CD4-positive, alpha-beta T cell treated with Interleukin-12 subunit alpha and Interleukin-12 subunit beta, for 1 hour (primary cell): ENCODE results near the gene AKT3.
"Not testable (repeated sequence)": the region's sequence is repeated elsewhere in the genome, so short reads cannot be mapped to it uniquely, and the experiment has no call there.

Source experiments
- DNase-seq: peaks from one replicate; pipeline ENCODE4 v3.0.0-alpha.2; 2020

The AKT3 gene

DNA sequence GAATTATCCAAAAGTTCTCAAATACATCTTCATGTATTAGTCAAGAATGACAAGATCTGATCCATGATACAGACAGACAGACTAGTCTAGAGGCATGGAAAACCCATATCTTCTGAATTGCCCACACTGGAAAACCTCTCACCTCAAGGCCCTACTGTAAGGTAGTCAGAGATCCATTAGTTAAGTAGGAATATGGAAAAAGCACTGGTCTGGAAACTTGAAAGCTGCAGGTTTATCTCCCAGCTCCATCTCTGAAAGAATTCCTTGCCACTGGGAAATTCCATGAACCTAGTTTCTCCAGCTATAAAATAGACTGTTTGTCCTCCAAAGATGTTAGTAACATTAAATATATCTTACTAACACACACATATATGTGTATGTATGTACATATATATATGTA lies 169.2 kb downstream of the AKT3 start:
- DNase-seq: no peak

DNA sequence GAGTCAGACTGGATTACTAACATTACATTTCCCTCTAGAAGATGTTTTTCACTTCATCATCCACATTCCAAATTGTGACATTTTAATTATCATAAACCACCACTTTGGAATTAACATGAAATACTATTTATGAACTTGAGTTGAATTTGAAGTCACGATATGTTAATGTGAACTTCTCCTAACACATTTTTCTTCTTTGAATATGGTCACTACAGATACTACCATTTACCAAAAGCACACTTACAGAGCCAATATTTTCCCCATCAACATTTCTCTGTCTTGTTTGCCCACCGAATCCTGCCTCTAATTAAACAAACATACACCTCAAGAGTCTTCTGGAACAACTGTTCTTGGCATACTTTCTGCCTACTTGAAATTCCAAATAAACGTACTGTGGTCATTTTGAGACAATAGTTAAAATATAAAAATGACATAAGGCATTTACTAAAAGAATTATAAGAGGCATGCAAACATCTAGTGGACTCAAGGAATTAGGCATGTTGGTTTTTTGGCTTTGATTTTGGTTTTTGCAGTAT lies 177.4 kb downstream of the AKT3 start:
- no peak for DNase-seq

DNA sequence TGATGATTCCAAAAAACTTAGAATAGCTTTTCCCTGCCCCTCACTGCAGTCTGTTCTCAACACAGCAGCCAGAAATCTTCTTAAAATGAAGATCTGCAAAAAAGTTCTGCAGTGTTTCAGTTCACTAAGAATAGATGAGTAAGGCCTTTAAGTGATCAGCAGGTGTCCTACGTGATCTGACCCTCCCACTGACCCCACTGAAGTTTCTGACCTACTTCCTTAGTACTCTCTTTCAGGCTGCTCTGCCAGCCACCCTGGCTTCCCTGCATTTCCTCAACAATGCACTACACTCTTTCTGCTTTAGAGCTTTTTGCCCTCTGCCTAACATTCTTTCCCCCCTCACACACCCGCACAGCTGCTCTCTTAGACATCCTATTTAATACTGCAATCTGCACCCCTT lies 182.5 kb downstream of the AKT3 start:
- no peak for DNase-seq

DNA sequence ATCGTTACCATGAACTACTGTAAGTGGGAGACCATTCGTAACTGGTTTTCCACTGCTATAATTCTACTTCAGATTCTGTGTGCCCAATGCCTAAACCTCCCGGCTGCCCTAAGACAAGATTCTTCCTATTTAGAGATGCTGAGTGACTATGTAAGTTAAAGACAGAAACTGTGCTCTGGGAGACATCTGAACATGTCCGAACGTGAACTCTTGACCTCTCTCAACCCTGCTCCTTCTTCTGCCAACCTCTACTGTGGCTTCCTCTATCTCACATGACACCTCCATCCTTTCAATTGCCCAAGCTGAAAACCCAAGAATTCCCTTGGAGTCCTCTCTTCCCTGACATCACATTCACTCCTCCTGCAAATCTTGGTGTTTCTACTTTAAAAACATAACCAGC lies 182.9 kb downstream of the AKT3 start:
- no peak for DNase-seq

DNA sequence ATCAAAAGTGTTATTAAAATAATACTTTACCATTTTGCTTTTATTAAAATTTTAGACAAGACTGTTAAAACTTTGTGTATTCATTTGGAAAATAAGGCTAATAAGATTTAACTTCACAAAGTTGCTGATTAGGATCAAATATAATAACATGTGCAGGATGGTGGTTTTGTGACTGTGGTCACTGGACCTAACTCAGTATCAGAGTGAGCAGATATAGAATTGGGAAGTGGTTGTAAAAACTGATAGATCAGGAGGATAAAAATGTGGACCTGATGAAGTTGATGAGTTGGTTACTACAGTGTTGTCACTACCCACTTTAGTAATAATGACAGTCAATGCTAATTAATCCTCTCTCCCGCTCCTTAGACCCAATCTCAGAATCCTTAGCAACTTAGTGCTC lies 186.4 kb downstream of the AKT3 start:
- no peak for DNase-seq

DNA sequence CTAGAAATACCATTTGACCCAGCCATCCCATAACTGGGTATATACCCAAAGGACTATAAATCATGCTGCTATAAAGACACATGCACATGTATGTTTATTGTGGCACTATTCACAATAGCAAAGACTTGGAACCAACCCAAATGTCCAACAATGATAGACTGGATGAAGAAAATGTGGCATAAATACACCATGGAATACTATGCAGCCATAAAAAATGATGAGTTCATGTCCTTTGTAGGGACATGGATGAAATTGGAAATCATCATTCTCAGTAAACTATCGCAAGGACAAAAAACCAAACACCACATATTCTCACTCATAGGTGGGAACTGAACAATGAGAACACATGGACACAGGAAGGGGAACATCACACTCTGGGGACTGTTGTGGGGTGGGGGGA lies 187.9 kb downstream of the AKT3 start:
- not testable (repeated sequence) for DNase-seq

DNA sequence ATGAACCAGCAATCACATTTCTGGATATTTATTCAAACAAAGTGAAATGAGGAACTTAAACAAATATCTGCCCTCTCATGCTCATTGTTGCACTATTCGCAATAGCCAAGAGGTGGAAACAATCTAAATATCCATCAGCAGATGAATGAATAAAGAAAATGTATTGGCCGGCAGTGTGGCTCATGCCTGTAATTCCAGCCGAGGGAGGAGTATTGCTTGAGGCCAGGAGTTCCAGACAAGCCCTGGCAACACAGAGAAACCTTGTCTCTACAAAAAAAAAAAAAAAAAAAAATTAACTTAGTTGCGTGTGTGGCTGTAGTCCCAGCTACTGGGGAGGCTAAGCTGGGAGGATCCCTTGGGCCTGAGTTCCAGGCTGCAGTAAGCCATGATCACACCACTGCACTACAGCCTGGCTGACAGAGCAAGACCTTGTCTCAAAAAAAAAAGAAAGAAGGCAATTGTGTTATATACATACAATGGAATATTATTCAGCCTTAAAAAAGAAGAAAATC lies 191.4 kb downstream of the AKT3 start:
- no peak for DNase-seq

DNA sequence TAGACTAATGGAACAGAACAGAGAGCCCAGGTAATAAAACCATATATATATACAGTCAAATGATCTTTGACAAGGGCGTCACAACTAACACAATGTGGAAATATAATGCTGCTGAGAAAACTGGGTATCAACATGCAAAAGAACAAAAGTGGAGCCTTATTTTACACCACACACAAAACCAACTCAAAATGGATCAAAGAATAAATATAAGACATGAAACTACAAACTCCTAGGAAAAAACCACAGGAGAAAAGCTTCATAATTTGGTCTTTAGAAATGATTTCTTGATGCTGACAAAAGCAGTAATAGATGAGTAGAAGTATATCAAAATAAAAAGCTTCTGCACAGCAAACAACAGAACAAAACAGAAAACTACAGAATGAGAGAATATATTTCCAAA lies 192.2 kb downstream of the AKT3 start:
- DNase-seq: no peak

DNA sequence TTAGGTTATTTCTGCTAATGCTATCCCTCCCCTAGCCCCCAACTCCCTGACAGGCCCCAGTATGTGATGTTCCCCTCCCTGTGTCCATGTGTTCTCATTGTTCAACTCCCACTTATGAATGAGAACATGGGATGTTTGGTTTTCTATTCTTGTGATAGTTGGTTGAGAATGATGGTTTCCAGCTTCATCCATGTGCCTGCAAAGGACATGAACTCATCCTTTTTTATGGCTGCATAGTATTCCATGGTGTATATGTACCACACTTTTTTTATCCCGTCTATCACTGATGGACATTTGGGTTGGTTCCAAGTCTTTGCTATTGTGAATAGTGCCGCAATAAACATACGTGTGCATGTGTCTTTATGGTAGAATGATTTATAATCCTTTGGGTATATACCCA lies 200.5 kb downstream of the AKT3 start:
- DNase-seq: not testable (repeated sequence)

DNA sequence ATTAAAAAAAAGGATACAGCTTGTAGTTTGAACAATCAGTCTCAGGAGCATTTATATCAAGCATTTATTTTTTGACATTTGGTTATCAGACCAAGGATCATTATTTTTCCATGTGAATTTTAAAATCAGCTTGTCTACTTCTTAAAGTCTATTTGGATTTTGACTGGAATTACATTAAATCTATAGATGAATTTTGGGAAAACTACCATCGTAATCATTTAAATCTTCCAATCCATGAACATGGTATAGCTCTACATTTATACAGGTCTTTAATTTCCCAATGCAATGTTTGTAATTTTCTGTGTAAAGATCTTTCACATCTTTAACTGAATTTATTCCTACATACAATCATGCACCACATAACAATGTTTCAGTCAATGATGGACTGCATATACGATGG lies 203.2 kb downstream of the AKT3 start:
- no peak for DNase-seq

DNA sequence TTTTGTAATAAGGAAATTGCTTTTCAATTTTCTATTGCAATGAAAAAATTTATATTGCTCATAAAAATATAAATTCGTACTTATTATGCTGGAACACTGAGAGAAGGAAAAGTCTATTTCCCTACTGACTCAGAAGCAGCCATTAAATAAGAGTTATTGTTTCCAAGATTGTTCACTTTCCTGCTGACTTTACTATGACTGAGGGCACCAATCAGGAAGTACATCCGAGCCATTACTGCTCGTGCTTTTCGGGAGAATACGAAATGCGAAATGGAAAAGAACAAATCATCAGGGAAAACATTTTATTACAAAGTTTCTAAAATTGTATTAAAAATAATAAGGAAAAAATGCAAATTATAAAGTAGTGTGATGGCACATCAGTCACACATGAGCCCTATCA lies 204.8 kb downstream of the AKT3 start:
- DNase-seq: no peak

DNA sequence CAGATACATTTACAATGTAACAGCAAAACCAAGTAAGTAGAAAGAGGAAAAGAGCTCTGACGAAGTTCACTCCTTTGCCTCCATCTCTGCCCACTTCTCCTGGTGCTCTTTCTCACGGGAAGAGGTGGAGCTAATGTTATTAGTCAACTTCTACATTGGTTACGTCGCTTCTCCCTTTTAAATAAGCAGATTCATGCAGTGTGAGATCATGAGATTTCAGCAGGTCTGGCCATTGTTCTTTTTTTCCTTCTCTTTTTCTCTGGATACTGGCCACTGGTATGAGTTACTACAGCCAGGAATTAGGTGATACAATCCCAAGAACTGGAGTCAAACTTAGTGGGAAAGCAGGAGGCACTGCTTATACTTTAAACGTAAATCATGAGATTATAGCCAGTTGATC lies 207.1 kb downstream of the AKT3 start:
- DNase-seq: no peak

DNA sequence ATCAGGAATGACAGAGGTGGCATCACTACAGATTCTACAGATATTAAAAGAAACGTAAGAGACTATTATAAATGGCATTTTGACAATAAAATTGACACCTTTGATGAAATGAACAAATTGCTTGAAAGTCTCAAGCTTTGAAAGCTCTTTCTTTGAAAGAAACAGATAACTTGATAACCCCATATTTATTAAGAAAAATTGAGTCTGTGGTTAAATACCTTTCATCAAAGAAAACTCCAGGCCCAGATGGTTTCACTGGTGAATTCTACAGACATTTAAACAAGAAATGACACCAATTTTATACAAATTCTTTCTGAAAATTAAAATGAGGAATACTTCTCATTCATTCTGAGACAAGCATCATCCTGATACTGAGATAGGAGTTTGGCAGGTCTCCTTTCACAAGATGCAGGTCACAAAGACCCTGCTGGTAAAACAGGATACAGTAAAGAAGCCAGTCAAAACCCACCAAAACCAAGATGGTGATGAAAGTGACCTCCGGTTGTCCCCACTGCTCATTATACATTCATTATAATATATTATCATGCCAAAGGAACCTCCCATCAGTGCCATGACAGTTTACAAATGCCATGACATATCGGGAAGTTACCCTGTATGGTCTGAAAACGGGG lies 210.9 kb downstream of the AKT3 start:
- DNase-seq: no peak

DNA sequence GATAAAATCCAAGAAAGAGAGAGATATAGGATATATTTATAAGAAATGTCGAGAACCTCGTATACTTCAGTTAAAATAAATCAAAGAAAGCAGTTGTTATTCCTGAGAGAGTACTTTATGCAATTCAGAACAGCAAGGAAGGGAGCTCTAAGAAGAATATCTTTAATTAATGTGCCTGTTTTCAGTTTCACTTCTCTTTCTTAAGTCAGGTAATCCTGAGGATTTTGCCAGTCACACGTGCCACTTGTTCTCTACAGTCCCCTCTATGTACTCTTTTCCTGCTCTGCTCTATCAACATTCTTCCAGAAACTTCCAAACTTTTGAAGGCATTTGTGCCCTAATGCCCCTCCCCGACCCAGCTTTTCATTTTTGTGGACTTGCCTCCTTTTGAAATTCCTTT lies 211.9 kb downstream of the AKT3 start:
- DNase-seq: no peak

DNA sequence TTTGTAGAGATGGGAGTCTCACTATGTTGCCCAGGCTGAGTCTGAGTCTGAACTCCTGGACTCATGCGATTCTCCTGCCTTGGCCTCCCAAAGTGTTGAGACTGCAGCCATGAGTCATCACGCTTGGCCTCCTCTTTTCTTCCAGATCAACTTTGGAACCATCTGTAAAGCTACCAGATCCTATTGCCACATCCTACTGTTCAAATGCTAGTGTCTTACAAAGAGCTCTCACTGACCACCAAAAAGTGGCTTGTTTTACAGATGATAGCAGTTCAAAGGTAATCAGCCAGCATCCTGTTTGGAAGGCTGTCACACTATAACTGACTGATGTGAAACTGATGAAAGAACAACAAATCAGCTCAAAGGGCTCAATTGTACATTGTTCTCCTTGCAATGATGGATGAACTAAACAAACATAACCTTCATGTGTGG lies 221.6 kb downstream of the AKT3 start:
- no peak for DNase-seq

DNA sequence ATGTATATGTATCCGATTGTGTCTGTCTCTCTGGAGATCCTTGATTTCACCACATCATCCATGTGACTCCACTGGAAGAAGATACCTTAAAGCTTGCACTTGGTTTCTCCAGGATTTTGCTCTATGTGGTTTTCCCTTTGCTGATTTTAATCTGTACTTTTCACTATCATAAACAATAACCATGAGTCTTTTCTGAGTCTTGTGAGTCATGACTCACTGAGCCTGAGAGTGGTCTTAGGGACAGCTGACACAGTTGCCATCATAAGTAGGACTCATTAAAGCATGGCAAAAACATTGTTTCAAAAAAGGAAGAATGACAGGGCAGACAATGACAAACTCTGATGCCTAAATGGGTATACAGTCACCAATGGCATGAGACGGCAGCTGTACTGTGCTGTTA lies 226.2 kb downstream of the AKT3 start:
- DNase-seq: no peak

DNA sequence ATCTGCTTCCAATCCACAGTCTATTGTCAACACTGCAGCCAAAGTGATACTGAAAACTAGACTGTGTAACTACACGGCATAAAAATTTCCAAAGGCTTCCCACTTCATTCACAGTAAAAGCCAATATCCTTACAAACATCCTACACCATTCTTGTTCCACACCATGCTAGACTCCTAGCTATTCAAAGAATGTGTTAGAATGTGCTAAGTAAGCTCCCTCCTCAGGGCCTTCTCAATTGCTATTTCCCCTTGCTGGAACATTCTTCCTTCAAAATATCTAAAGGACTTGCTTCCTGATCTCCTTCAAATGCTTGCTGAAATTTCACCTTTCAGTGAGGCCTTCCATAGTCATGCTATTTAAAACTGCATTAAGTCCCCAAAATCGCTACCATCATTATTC lies 228.1 kb downstream of the AKT3 start:
- no peak for DNase-seq

DNA sequence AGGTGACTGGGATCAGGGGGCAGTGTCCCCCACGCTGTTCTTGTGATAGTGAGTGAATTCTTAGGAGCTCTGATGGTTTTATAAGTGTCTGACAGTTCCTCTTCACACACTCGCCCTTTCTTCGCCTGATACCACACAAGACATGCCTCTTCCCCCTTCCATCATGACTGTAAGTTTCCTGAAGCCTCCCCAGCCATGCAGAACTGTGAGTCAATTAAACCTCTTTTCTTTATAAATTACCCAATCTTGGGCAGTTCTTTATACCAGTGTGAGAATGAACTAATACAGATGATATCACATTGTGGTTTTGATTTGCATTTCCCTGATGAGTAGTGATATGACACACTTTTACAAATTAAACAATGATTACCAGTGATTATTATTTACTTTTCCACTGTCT lies 229.9 kb downstream of the AKT3 start:
- no peak for DNase-seq

DNA sequence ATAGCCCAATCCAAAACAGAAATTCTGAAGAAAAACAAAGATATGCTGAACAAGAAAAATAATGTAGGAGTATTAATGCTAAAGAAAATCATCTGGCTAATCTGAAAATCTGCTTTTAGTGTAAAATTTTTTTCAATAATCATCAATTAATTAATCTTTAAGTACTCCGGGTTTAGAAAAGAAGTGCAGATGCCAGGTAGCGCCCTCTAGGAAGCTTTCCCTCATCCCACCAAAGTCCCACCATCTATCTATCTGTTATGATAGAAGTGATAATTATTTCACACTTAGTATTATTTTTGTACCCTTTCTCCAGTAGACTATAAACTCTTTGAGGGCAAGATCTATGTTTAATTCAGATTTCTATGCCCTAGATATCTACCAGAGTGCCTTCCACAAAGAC lies 240.3 kb downstream of the AKT3 start:
- no peak for DNase-seq

DNA sequence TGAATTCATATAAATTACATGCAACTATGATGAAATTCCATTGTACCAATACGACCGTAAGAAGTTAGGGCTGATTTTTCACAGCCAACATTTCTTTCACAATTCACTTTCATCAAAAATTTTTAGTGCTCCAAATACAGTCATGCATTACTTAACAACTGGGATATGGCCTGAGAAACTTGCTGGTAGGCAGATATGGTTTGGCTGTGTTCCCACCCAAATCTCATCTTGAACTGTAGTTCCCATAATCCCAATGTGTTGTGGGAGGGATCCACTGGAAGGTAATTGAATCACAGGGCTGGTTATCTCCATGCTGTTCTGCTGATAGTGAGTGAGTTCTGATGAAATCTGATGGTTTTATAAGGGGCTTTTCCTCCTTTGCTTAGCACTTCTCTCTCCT lies 244.4 kb downstream of the AKT3 start:
- DNase-seq: no peak

DNA sequence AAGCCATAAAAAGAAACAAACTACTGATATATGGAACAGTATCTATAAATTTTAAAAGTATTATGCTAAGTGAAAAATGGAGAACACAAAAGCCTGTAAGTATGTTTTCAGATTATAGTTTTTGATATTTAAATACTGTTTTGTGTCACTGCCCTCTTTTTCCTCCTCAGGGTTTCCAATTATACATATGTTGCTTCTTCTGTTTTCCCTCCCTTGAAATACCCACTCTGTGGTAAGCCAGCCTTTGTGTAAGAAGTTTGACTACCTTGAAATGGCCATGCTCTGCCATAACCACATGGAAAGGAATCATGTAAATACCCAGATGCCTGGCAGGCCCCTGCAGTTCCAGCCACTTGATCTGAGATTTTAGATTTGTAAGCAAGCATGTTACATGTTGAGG lies 248.3 kb downstream of the AKT3 start:
- DNase-seq: no peak

DNA sequence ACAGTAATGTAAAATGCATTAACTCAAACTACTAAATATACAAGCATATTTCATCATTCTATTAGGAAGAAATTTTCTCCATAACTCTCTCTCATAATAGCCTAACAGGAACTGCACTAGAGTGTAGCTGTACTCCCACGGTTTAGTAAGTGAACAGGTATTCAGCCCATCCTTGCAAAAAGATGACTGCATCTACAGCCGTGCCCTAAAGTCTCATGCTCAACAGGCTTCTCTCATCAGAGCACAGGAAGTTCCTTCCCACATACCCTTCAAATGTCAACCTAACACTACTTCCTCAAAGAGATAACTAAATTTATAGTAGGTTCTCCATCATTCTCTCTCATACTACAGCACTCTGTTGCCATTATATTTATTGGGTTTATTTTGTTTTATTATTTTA lies 251.6 kb downstream of the AKT3 start:
- peak; percentile 40 for DNase-seq

DNA sequence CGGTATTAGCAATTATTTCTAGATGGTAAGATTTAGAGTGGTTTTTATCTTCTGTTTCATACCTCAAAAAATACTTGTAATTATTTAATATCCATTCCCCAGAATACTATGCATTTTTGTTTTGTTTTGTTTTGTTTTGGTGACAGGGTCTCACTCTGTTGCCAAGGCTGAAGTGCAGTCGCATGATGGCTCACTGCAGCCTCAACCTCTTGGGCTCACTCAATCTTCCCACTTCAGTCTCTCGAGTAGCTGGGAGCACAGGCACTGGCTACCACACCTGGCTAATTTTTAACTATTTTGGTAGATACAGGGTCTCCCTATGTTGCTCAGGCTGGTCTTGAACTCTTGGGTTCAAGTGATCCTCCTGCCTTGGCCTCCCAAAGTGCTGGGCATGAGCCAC lies 252.7 kb downstream of the AKT3 start:
- no peak for DNase-seq

DNA sequence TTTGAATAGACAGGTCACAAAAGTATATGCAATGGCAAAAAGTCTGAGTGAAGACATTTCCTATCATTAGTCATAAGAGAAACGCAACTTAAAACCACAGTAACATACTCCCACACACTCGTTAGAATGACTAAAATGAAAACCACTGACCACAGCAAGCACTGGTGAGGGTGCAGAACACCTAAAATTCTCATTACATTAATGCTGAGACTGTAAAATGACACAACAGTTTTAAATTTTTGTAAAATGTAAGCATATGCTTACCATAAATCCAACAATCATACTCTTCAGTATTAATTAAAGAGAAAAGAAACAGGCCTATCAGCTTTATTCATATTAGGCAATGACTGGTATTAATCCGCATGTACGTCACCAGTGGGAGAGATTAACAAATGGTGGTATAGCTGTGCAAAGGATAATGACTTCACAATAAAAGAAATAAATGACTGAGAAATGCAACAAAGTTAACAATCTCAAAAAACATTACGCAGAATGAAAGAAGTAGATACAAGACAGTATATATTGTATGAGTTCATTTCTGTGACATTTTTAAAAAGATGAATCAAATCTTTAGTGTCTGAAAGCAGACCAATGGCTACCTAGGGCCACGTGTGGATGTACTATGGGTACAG lies 253.5 kb downstream of the AKT3 start:
- DNase-seq: peak; percentile 53
